ENCODE results near the gene ZNF738.
"Not testable (repeated sequence)": the region's sequence is repeated elsewhere in the genome, so short reads cannot be mapped to it uniquely, and the experiment has no call there.

The ZNF738 gene

GRCh38 chr19:21358768-21359451 is at the start of gene ZNF738:
Gene ZNF738, plus strand, starts transcription at chr19:21359000. Its CDS starts 141 bp downstream, at chr19:21359141.
- DNase-seq (ENCODE audit: low spot score): peak; percentile 97

- DNase-seq (ENCODE audit: low spot score): not testable (repeated sequence)
Observed at GRCh38 chr19:21312807-21313206, 46.0 kb upstream of the ZNF738 start.

- no peak for DNase-seq (ENCODE audit: low spot score)
Observed at GRCh38 chr19:21314676-21315075, 44.1 kb upstream of the ZNF738 start.

- DNase-seq (ENCODE audit: low spot score): peak; percentile 3
Observed at GRCh38 chr19:21317821-21318220, 41.0 kb upstream of the ZNF738 start.

GRCh38 chr19:21321134-21321533 is 37.7 kb upstream of the ZNF738 start:
- DNase-seq (ENCODE audit: low spot score): no peak

GRCh38 chr19:21321996-21322395 is 36.8 kb upstream of the ZNF738 start:
- DNase-seq (ENCODE audit: low spot score): no peak

- DNase-seq (ENCODE audit: low spot score): no peak
Observed at GRCh38 chr19:21322528-21322927, 36.3 kb upstream of the ZNF738 start.

GRCh38 chr19:21323000-21323399 is 35.8 kb upstream of the ZNF738 start:
- DNase-seq (ENCODE audit: low spot score): no peak

GRCh38 chr19:21326169-21326568 is 32.6 kb upstream of the ZNF738 start:
- DNase-seq (ENCODE audit: low spot score): no peak

GRCh38 chr19:21328406-21328805 is 30.4 kb upstream of the ZNF738 start:
- peak; percentile 6 for DNase-seq (ENCODE audit: low spot score)

GRCh38 chr19:21328885-21329605 is 29.8 kb upstream of the ZNF738 start, which contains the start of gene ZNF708:
Gene ZNF708, minus strand, starts transcription at chr19:21329410. Its CDS starts 198 bp downstream, at chr19:21329212.
- peak; percentile 92 for DNase-seq (ENCODE audit: low spot score)

- DNase-seq (ENCODE audit: low spot score): no peak
Observed at GRCh38 chr19:21335721-21336120, 23.1 kb upstream of the ZNF738 start.

- DNase-seq (ENCODE audit: low spot score): not testable (repeated sequence)
Observed at GRCh38 chr19:21344841-21345240, 14.0 kb upstream of the ZNF738 start.

- no peak for DNase-seq (ENCODE audit: low spot score)
Observed at GRCh38 chr19:21352830-21353229, 6.0 kb upstream of the ZNF738 start.

- DNase-seq (ENCODE audit: low spot score): no peak
Observed at GRCh38 chr19:21362291-21362690, 3.5 kb downstream of the ZNF738 start.

- DNase-seq (ENCODE audit: low spot score): no peak
Observed at GRCh38 chr19:21383980-21384582, 25.3 kb downstream of the ZNF738 start.

GRCh38 chr19:21396121-21396520 is 37.3 kb downstream of the ZNF738 start:
- no peak for DNase-seq (ENCODE audit: low spot score)

GRCh38 chr19:21396893-21397572 is 38.2 kb downstream of the ZNF738 start, which contains the start of gene ZNF493:
Gene ZNF493, plus strand, starts transcription at chr19:21397133. Its CDS starts 105 bp downstream, at chr19:21397238.
- DNase-seq (ENCODE audit: low spot score): peak; percentile 87

GRCh38 chr19:21398851-21399250 is 40.1 kb downstream of the ZNF738 start:
- DNase-seq (ENCODE audit: low spot score): no peak

GRCh38 chr19:21402303-21402985 is 43.6 kb downstream of the ZNF738 start:
- DNase-seq (ENCODE audit: low spot score): no peak

- DNase-seq (ENCODE audit: low spot score): no peak
Observed at GRCh38 chr19:21410166-21410565, 51.4 kb downstream of the ZNF738 start.

- DNase-seq (ENCODE audit: low spot score): no peak
Observed at GRCh38 chr19:21422244-21422643, 63.4 kb downstream of the ZNF738 start.

Data from iPS-NIHi11 (cell line).